ENCODE results near the gene GAN.
A peak's percentile ranks its signal among the peaks of the same experiment; 100 is the strongest.

Gene GAN

GRCh38 chr16:81314603-81315270, at the start of gene GAN:
GAN (plus strand) TSS chr16:81314962; CDS start chr16:81315114, 152 bp downstream.
- peak within 1 kb of the TSS; percentile 74 for H3K27ac ChIP-seq
- peak; percentile 86 for DNase-seq (ENCODE audit: low read depth, low spot score)

- DNase-seq (ENCODE audit: low read depth, low spot score) = no peak
Observed at GRCh38 chr16:81265052-81265451, 49.7 kb upstream of the GAN start.

GRCh38 chr16:81265658-81266451, 48.9 kb upstream of the GAN start:
- DNase-seq (ENCODE audit: low read depth, low spot score) = no peak
- peak overlapping the region; percentile 39 for H3K27ac ChIP-seq

More at GRCh38 chr16:81265052-81265451, 49.7 kb upstream of the GAN start:
- no peak overlapping the region for H3K27ac ChIP-seq

- DNase-seq (ENCODE audit: low read depth, low spot score) = peak; percentile 52
- peak overlapping the region; percentile 39 for H3K27ac ChIP-seq
Observed at GRCh38 chr16:81266680-81267095, 48.1 kb upstream of the GAN start.

- no peak for DNase-seq (ENCODE audit: low read depth, low spot score)
Observed at GRCh38 chr16:81268509-81268908, 46.3 kb upstream of the GAN start.

GRCh38 chr16:81273223-81273950, 41.4 kb upstream of the GAN start:
- DNase-seq (ENCODE audit: low read depth, low spot score) = no peak
- peak overlapping the region; percentile 55 for H3K27ac ChIP-seq

More at GRCh38 chr16:81268509-81268908, 46.3 kb upstream of the GAN start:
- no peak overlapping the region for H3K27ac ChIP-seq

- peak overlapping the region; percentile 55 for H3K27ac ChIP-seq
Observed at GRCh38 chr16:81275064-81275532, 39.7 kb upstream of the GAN start.

GRCh38 chr16:81275795-81276194, 39.0 kb upstream of the GAN start:
- H3K27ac ChIP-seq = peak overlapping the region; percentile 55
- no peak for DNase-seq (ENCODE audit: low read depth, low spot score)

More at GRCh38 chr16:81275064-81275532, 39.7 kb upstream of the GAN start:
- DNase-seq (ENCODE audit: low read depth, low spot score) = no peak

GRCh38 chr16:81276323-81276722, 38.4 kb upstream of the GAN start:
- DNase-seq (ENCODE audit: low read depth, low spot score) = no peak
- H3K27ac ChIP-seq = peak overlapping the region; percentile 55

- DNase-seq (ENCODE audit: low read depth, low spot score) = peak; percentile 53
- peak overlapping the region; percentile 55 for H3K27ac ChIP-seq
Observed at GRCh38 chr16:81277541-81278080, 37.2 kb upstream of the GAN start.

- H3K27ac ChIP-seq = peak overlapping the region; percentile 55
- no peak for DNase-seq (ENCODE audit: low read depth, low spot score)
Observed at GRCh38 chr16:81278526-81278925, 36.2 kb upstream of the GAN start.

- H3K27ac ChIP-seq = peak overlapping the region; percentile 21
- DNase-seq (ENCODE audit: low read depth, low spot score) = peak; percentile 56
Observed at GRCh38 chr16:81279392-81279791, 35.4 kb upstream of the GAN start.

- no peak for DNase-seq (ENCODE audit: low read depth, low spot score)
- H3K27ac ChIP-seq = peak overlapping the region; percentile 21
Observed at GRCh38 chr16:81280393-81280792, 34.4 kb upstream of the GAN start.

GRCh38 chr16:81283044-81283443, 31.7 kb upstream of the GAN start:
- no peak for DNase-seq (ENCODE audit: low read depth, low spot score)
- H3K27ac ChIP-seq = no peak overlapping the region

GRCh38 chr16:81284995-81285600, 29.7 kb upstream of the GAN start:
- DNase-seq (ENCODE audit: low read depth, low spot score) = no peak
- H3K27ac ChIP-seq = no peak overlapping the region

GRCh38 chr16:81286190-81286589, 28.6 kb upstream of the GAN start:
- DNase-seq (ENCODE audit: low read depth, low spot score) = no peak
- H3K27ac ChIP-seq = no peak overlapping the region

- no peak for DNase-seq (ENCODE audit: low read depth, low spot score)
- no peak overlapping the region for H3K27ac ChIP-seq
Observed at GRCh38 chr16:81291117-81291516, 23.6 kb upstream of the GAN start.

- peak overlapping the region; percentile 40 for H3K27ac ChIP-seq
- no peak for DNase-seq (ENCODE audit: low read depth, low spot score)
Observed at GRCh38 chr16:81292936-81293335, 21.8 kb upstream of the GAN start.

GRCh38 chr16:81293909-81294802, 20.6 kb upstream of the GAN start:
- no peak for DNase-seq (ENCODE audit: low read depth, low spot score)
- peak overlapping the region; percentile 40 for H3K27ac ChIP-seq
